CD8-positive, alpha-beta memory T cell (primary cell): ENCODE results near the gene HAPLN1. TPM values are rescaled to one million over a fixed set of nuclear protein-coding genes. Genes with fewer than 3 reads are reported as not detected.

Experiments
- polyA plus RNA-seq: library from polyadenylated mRNA; unstranded; fragments of 300-500 nt; fragmentation: Illumina TruSeq; gene quantifications from one replicate; pipeline ENCODE4 v1.2.3, GENCODE V29; 2021
- total RNA-seq, 2 experiments: library from RNA; stranded (reverse); gene quantifications; one replicate each; pipeline ENCODE4 v1.2.3, GENCODE V29; 2021

Gene HAPLN1
- total and polyA plus RNA-seq, 3 experiments from 2014 or later = not detected

Other genes with a start within 250 kb of the HAPLN1 start
- gene VCAN, start 249.1 kb downstream of the HAPLN1 start, total RNA-seq = under 1 TPM; 0.24 to 0.33 TPM
- gene VCAN, start 249.1 kb downstream of the HAPLN1 start, polyA plus RNA-seq = not detected